HG03571 (cell line): ENCODE data around the gene MRPL23.

Experiments
- ATAC-seq: cut with Tn5 transposase; IDR thresholded peaks from one replicate; pipeline ENCODE4 v1.9.1; 2021; ENCODE audit not compliant: unreplicated experiment

Gene MRPL23

GRCh38 chr11:1946812-1947484 is at the start of gene MRPL23:
Gene MRPL23, plus strand, starts transcription at chr11:1947332. Its CDS starts 31 bp downstream, at chr11:1947363.
- no peak for ATAC-seq

GRCh38 chr11:1899090-1899489 is 48.0 kb upstream of the MRPL23 start:
- ATAC-seq, result no peak

GRCh38 chr11:1899686-1900085 is 47.4 kb upstream of the MRPL23 start:
- ATAC-seq, result no peak

GRCh38 chr11:1906181-1906580 is 41.0 kb upstream of the MRPL23 start:
- ATAC-seq, result no peak

GRCh38 chr11:1906611-1907423 is 40.3 kb upstream of the MRPL23 start:
- ATAC-seq, result no peak

GRCh38 chr11:1908618-1909017 is 38.5 kb upstream of the MRPL23 start:
- no peak for ATAC-seq

- ATAC-seq, result no peak
Observed at GRCh38 chr11:1909524-1909923, 37.6 kb upstream of the MRPL23 start.

- no peak for ATAC-seq
Observed at GRCh38 chr11:1912289-1912878, 34.7 kb upstream of the MRPL23 start.

GRCh38 chr11:1913271-1914060 is 33.7 kb upstream of the MRPL23 start:
- no peak for ATAC-seq

GRCh38 chr11:1915795-1916131 is 31.4 kb upstream of the MRPL23 start:
- no peak for ATAC-seq

GRCh38 chr11:1916132-1916985 is 30.8 kb upstream of the MRPL23 start:
- no peak for ATAC-seq

GRCh38 chr11:1916986-1917522 is 30.1 kb upstream of the MRPL23 start:
- no peak for ATAC-seq

- ATAC-seq, result no peak
Observed at GRCh38 chr11:1917523-1918435, 29.4 kb upstream of the MRPL23 start.

GRCh38 chr11:1918436-1919315 is 28.5 kb upstream of the MRPL23 start:
- ATAC-seq, result no peak

- no peak for ATAC-seq
Observed at GRCh38 chr11:1919391-1920127, 27.6 kb upstream of the MRPL23 start, which contains the start of gene TNNT3. Gene TNNT3, plus strand, starts transcription at chr11:1919703. Its CDS starts 3,172 bp downstream, at chr11:1922875.

- ATAC-seq, result no peak
Observed at GRCh38 chr11:1920128-1920908, 26.8 kb upstream of the MRPL23 start.
